SU-DHL-6 (cell line): ENCODE measurements around the gene IFNL2.
"Not testable (repeated sequence)": the region's sequence is repeated elsewhere in the genome, so short reads cannot be mapped to it uniquely, and the experiment has no call there.

Source experiments
- H2AFZ ChIP-seq: fragments of 200-600 bp; sonication (generic); 2 replicates; pipeline ENCODE4 v1.6.1; 2014; ENCODE audit warnings: low read depth, mild to moderate bottlenecking, moderate library complexity, mixed read lengths, antibody characterized with exemption, low read length; ENCODE audit not compliant: severe bottlenecking
- H3F3A ChIP-seq: fragments of 200-600 bp; shearing (Covaris generic); 2 replicates; pipeline ENCODE4 v1.6.0; 2016; ENCODE audit warnings: antibody characterized with exemption, mild to moderate bottlenecking; ENCODE audit not compliant: insufficient read depth
- H3K27ac ChIP-seq: fragments of 200-600 bp; sonication (generic); 2 replicates; pipeline ENCODE4 v1.5.1; 2016; ENCODE audit warnings: low read depth, mild to moderate bottlenecking, low read length, moderate library complexity, mixed read lengths
- H3K27me3 ChIP-seq: fragments of 200-600 bp; sonication (generic), shearing (Covaris generic); 2 replicates; pipeline ENCODE4 v1.6.0; 2014; ENCODE audit warnings: mild to moderate bottlenecking, low read length
- H3K36me3 ChIP-seq: fragments of 200-600 bp; sonication (generic); 2 replicates; pipeline ENCODE4 v1.6.1; 2014; ENCODE audit warnings: mild to moderate bottlenecking, low read length, mixed read lengths
- H3K4me2 ChIP-seq: fragments of 300-600, 200-600 bp; shearing (Covaris generic), sonication (generic); 2 replicates; pipeline ENCODE4 v1.6.0; 2014; ENCODE audit warnings: low read length, low read depth, mild to moderate bottlenecking; ENCODE audit not compliant: poor library complexity, severe bottlenecking
- H3K4me3 ChIP-seq: fragments of 200-600 bp; sonication (generic); 2 replicates; pipeline ENCODE4 v1.5.1; 2014; ENCODE audit warnings: antibody characterized with exemption, low read length, mild to moderate bottlenecking, mixed read lengths; ENCODE audit not compliant: insufficient read depth, poor library complexity, severe bottlenecking
- H3K79me2 ChIP-seq: fragments of 200-600 bp; sonication (generic); 2 replicates; pipeline ENCODE4 v1.6.1; 2014; ENCODE audit warnings: mild to moderate bottlenecking, low read length, moderate library complexity; ENCODE audit not compliant: insufficient read depth
- H3K9ac ChIP-seq: fragments of 200-600 bp; sonication (generic); 2 replicates; pipeline ENCODE4 v1.7.0; 2014; ENCODE audit warnings: mild to moderate bottlenecking, low read length
- H3K9me2 ChIP-seq: fragments of 200-600 bp; sonication (generic); replicated peaks from 2 replicates; pipeline ENCODE4 v1.6.1; 2014; ENCODE audit warnings: low read length; ENCODE audit not compliant: insufficient read depth
- H3K9me3 ChIP-seq: fragments of 200-600 bp; sonication (generic); 2 replicates; pipeline ENCODE4 v1.6.1; 2014; ENCODE audit warnings: low read length, mixed read lengths; ENCODE audit not compliant: insufficient read depth
- H4K20me1 ChIP-seq: fragments of 200-600 bp; sonication (generic); 2 replicates; pipeline ENCODE4 v1.6.1; 2014; ENCODE audit warnings: low read depth, mild to moderate bottlenecking, antibody characterized with exemption, low read length, moderate library complexity, mixed read lengths
- EZH2phosphoT487 ChIP-seq: fragments of 200-600 bp; sonication (generic), shearing (Covaris generic); conservative IDR thresholded peaks from 2 replicates; pipeline ENCODE4 v1.6.1; 2018; ENCODE audit warnings: mild to moderate bottlenecking, antibody characterized with exemption, low read length, moderate library complexity, mixed read lengths
- TF ChIP-seq, protein P1 (sequence below): fragments of 200-600 bp; sonication (generic); IDR thresholded peaks from one replicate; pipeline ENCODE4 v1.5.1; 2017; ENCODE audit warnings: antibody characterized with exemption, mild to moderate bottlenecking, low read length, moderate library complexity; ENCODE audit not compliant: insufficient read depth, poor library complexity, severe bottlenecking

The IFNL2 gene

DNA sequence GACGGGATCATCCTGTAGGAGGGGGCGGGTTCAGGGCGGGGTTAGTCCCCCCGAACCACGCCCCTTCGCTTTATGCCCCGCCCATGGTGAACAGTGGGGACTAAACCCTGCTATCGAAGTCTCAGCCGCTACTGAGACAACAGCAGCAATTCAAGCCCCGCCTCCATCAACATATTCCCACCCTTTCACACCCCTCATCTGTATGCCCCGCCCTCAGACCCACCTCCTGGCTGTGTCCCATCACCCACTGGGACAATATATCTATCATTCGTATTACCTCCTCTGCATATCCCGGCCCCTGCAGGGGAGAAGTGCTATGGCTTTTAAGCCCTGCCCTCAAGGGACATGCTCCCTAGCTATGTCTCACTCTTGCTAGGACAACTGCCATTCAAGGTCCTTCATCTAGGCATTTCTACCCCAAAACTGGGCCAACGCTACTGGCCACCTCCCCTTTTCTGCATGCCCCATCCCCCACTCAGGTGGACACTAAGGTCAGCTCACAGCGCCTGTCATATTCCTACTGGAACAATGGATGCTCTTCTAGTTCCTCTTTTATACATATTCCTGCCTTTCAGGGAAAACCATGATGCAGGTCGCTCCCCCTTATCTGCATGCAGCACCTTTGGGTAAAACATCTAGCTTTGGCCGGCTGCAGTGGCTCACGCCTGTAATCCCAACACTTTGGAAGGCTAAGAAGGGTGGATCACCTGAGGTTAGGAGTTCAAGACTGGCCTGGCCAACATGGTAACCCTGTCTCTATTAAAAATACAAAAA is 40.5 kb downstream of the IFNL2 start:
- no peaks in the 10 kb centered on the region for H3K9me3 ChIP-seq
- no peak overlapping the region for H3K4me3 ChIP-seq
- H3K79me2 ChIP-seq: no peaks in the 10 kb centered on the region
- no peak overlapping the region for H3K9ac ChIP-seq
- no peaks in the 10 kb centered on the region for H3K9me2 ChIP-seq
- TF ChIP-seq, protein P1, sequence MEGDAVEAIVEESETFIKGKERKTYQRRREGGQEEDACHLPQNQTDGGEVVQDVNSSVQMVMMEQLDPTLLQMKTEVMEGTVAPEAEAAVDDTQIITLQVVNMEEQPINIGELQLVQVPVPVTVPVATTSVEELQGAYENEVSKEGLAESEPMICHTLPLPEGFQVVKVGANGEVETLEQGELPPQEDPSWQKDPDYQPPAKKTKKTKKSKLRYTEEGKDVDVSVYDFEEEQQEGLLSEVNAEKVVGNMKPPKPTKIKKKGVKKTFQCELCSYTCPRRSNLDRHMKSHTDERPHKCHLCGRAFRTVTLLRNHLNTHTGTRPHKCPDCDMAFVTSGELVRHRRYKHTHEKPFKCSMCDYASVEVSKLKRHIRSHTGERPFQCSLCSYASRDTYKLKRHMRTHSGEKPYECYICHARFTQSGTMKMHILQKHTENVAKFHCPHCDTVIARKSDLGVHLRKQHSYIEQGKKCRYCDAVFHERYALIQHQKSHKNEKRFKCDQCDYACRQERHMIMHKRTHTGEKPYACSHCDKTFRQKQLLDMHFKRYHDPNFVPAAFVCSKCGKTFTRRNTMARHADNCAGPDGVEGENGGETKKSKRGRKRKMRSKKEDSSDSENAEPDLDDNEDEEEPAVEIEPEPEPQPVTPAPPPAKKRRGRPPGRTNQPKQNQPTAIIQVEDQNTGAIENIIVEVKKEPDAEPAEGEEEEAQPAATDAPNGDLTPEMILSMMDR: no peak
- TF ChIP-seq EZH2phosphoT487: no peak
- no peaks in the 10 kb centered on the region for H3F3A ChIP-seq
- H2AFZ ChIP-seq: no peak overlapping the region
- H3K27me3 ChIP-seq: no peaks in the 10 kb centered on the region
- H3K4me2 ChIP-seq: no peak overlapping the region
- no peaks in the 10 kb centered on the region for H4K20me1 ChIP-seq
- H3K27ac ChIP-seq: no peak overlapping the region
- H3K36me3 ChIP-seq: no peaks in the 10 kb centered on the region

DNA sequence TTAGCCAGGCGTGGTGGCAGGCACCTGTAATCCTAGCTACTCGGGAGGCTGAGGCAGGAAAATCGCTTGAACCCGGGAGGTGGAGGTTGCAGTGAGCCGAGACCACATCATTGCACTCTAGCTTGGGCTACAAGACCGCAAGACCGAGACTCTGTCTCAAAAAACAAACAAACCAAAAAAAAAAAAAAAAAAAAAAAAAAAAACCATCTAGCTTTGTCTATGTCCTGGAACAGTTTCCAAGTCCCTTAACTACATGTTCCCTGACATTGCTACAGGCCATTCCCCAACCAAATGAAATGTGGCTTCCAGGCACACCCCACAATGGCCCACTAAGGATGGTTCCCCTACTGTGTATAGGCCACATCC is 41.1 kb downstream of the IFNL2 start:
- H4K20me1 ChIP-seq, H3K9ac ChIP-seq, H3K9me3 ChIP-seq, H2AFZ ChIP-seq, H3K79me2 ChIP-seq, H3K4me2 ChIP-seq, H3F3A ChIP-seq, H3K9me2 ChIP-seq, H3K4me3 ChIP-seq, H3K36me3 ChIP-seq, H3K27me3 ChIP-seq, H3K27ac ChIP-seq: not testable (repeated sequence)

DNA sequence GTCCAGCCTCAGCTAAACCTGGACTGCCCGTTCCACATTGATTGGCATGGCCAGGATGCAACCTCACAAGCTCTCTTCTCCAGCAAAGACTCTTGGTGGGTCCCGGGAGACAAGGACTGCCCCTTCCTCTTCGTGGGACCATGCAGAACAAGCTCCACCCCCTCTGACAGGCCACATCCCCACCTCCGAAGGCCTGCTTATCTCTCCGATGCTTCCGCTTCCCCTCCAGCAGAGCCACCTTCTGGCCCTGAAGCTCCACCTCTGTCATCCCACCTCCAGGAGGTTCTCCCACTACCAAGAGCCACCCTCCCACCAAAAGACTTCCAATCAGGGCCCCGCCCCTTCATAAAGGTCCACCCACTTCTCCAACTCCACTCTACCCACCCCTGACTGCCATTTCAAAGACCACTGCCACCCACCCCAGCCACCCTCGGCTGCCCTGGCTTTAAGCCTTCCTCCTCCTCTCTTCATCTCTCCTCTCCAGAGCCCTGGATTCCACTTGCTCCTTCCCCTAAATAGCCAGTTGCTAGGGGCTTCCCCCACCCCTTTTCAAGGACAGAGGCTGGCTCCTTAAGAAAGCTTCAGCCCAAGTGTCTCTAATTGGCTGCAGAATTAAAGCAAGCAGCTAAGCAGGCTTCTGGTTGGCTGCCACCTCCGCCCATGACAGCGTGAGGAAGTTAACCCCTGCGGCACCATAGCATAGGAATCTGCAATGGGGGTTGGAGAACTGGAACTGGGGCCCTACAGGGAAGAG is 42.5 kb downstream of the IFNL2 start:
- H3K9me2 ChIP-seq: no peaks in the 10 kb centered on the region
- H3K9me3 ChIP-seq: no peaks in the 10 kb centered on the region
- H3K27me3 ChIP-seq: no peaks in the 10 kb centered on the region
- H3K9ac ChIP-seq: no peak overlapping the region
- no peaks in the 10 kb centered on the region for H3K79me2 ChIP-seq
- H3K4me2 ChIP-seq: no peak overlapping the region
- no peaks in the 10 kb centered on the region for H4K20me1 ChIP-seq
- TF ChIP-seq, protein P1: no peak
- no peak for TF ChIP-seq EZH2phosphoT487
- no peaks in the 10 kb centered on the region for H3F3A ChIP-seq
- H3K27ac ChIP-seq: no peak overlapping the region
- H3K4me3 ChIP-seq: no peak overlapping the region
- no peak overlapping the region for H2AFZ ChIP-seq
- H3K36me3 ChIP-seq: no peaks in the 10 kb centered on the region

DNA sequence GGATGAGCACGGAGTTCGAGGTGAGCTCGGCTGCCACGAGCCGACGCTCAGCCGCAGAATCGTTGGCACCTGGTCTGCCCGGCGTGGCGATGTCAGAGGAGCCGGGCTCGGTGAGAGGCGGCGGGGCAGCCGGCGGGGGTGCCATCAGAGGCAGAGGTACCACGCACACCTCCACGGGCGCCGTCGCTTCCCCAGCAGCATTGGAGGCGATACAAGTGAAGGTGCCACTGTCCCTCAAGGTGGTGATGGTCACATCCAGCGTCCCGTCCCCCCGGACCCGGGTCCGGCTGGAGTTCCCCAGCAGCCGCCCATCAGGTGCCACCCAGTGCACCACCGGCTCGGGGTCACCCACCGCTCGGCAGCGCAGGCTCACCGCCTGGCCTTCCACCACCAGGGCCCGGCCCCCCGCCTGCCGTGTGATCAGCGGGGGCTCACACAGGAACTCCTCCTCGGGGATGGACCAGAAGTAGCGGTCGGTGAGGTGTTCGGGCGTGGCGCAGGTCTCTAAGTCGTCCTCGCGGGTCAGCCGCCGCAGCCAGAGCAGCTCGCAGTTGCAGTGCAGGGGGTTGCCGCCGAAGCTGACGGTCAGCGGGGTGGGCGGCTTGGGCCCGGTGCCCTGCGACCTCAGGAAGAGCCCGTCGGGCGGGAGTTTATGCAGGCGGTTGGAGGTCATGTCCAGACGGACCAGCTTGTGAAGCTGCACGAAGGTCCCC is 46.0 kb downstream of the IFNL2 start:
- no peaks in the 10 kb centered on the region for H3K9me2 ChIP-seq
- H3K9me3 ChIP-seq: no peaks in the 10 kb centered on the region
- H2AFZ ChIP-seq: no peak overlapping the region
- H3K27ac ChIP-seq: no peak overlapping the region
- no peak overlapping the region for H3K4me3 ChIP-seq
- no peak overlapping the region for H3K4me2 ChIP-seq
- H3F3A ChIP-seq: no peaks in the 10 kb centered on the region
- H3K79me2 ChIP-seq: no peaks in the 10 kb centered on the region
- TF ChIP-seq, protein P1: no peak
- TF ChIP-seq EZH2phosphoT487: no peak
- H3K9ac ChIP-seq: no peak overlapping the region
- no peaks in the 10 kb centered on the region for H3K27me3 ChIP-seq
- H4K20me1 ChIP-seq: no peaks in the 10 kb centered on the region
- H3K36me3 ChIP-seq: no peaks in the 10 kb centered on the region
